Right lobe of liver (tissue), 6 donors: Measurements from ENCODE around the gene B3GNT5. TPM values are rescaled to one million over a fixed set of nuclear protein-coding genes. Genes with fewer than 3 reads are reported as not detected.

Experiments
- ATAC-seq, 4 donors: fragments of 200-7000 bp; cut with Tn5 transposase; one replicate each; pipeline ENCODE4 v1.9.1; 2020; ENCODE audit warnings: mild to moderate bottlenecking in 4 of 4, moderate library complexity in 4 of 4
- DNase-seq, 3 donors: peaks; one replicate each; pipeline ENCODE4 v3.0.0-alpha.2; 2020
- H3K27ac ChIP-seq, 3 donors: fragments of 200-600 bp; one replicate each; pipeline ENCODE4 v1.8.0; 2022
- H3K27me3 ChIP-seq, 2 donors: fragments of 200-600 bp; one replicate each; pipeline ENCODE4 v1.8.0; 2022
- H3K36me3 ChIP-seq, 4 donors: fragments of 200-600 bp; sonication (generic) in 1 of 4; one replicate each; pipeline versions ENCODE4 v1.5.1 to v1.8.0; 2017 to 2022; ENCODE audit warnings: control low read depth in 1 of 4
- H3K4me1 ChIP-seq, 4 donors: fragments of 200-600 bp; sonication (generic) in 1 of 4; one replicate each; pipeline versions ENCODE4 v1.5.1 to v1.8.0; 2017 to 2022; ENCODE audit warnings: control low read depth in 1 of 4
- H3K4me3 ChIP-seq, 3 donors: fragments of 200-600 bp; one replicate each; pipeline ENCODE4 v1.8.0; 2022
- H3K9me3 ChIP-seq, 4 donors: fragments of 200-600 bp; sonication (generic) in 1 of 4; one replicate each; pipeline versions ENCODE4 v1.5.1 to v1.8.0; 2017 to 2022; ENCODE audit warnings: control low read depth in 1 of 4
- CTCF ChIP-seq, 4 donors: fragments of 200-600 bp in 3 of 4; fragments of 450-650 bp in 1 of 4; IDR thresholded peaks; one replicate each; pipeline versions ENCODE4 v1.5.1 to v1.8.0; 2016 to 2022; ENCODE audit warnings: antibody characterized with exemption in 4 of 4, mild to moderate bottlenecking in 2 of 4
- POLR2A ChIP-seq: fragments of 450-650 bp; IDR thresholded peaks from one replicate; pipeline ENCODE4 v1.6.1; 2017; ENCODE audit warnings: antibody characterized with exemption, mild to moderate bottlenecking
- WGBS: methylation state at CpG from one replicate; pipeline ENCODE4 v1.1.6; 2018; ENCODE audit warnings: low coverage, low lambda C conversion rate; ENCODE audit not compliant: insufficient coverage; ENCODE audit errors: missing lambda C conversion rate; 5-methylcytosine and 5-hydroxymethylcytosine counted together
- intact Hi-C, 2 donors: fragments of 100-400 bp; cut with DNase I; formaldehyde crosslinking; loops; one replicate each; pipeline versions ENCODE4 v1.11.2 to v1.14.1; 2022
- total RNA-seq, 6 experiments: library from RNA; depleted of rRNA in 2 of 6; stranded (reverse); fragments of >200 nt in 2 of 6; fragmentation: NEBNext Ultra II Directional in 3 of 6; extraction: Animal tissue kit (Norgen Biotek cat#: 25700) in 3 of 6; gene quantifications; one replicate each; pipeline versions ENCODE4 v1.1.0 to v1.2.4, GENCODE V29; 2016 to 2023
- donor health status: DM: no; HTN: yes; CAD: no.
- donor health status: DM: no; HTN: no; CAD: no.
- donor health status: DM: no; HTN: no; CAD: no.
- donor health status: DM: no; HTN: yes; CAD: no.
- donor health status: DM: no; HTN: yes; CAD: no.

B3GNT5 gene
- total RNA-seq, 6 experiments from 2014 or later, result 0.27 to 12.5 (median 5.5) TPM

- Histone ChIP-seq H3K27me3 (peaks cover 0 to 4% of the 10 kb centered on the region in 2 donors), H3K9me3 (no peaks in the 10 kb centered on the region), H3K4me3 (no peak overlapping the region), H3K27ac (no peak overlapping the region), H3K4me1 (peaks cover 0 to 26% (median 3%) of the 10 kb centered on the region in 4 donors), H3K36me3 (no peaks in the 10 kb centered on the region)
- ATAC-seq (no peak), DNase-seq (no peak)
- intact Hi-C loops, result no loop called here
- no peak for TF ChIP-seq POLR2A
- TF ChIP-seq CTCF (IDR thresholded peaks at IDR 0.05), result no peak
- 92% methylated on average over 2 of the region's 2 CpGs for WGBS
Observed at GRCh38 chr3:183288117-183288516, 35.1 kb downstream of the B3GNT5 start.

GRCh38 chr3:183290216-183290615 lies 37.2 kb downstream of the B3GNT5 start:
- Histone ChIP-seq H3K36me3 (no peaks in the 10 kb centered on the region), H3K27me3 (no peaks in the 10 kb centered on the region), H3K27ac (no peak overlapping the region), H3K4me3 (no peak overlapping the region), H3K9me3 (no peaks in the 10 kb centered on the region), H3K4me1 (peaks cover 0 to 22% (median 3%) of the 10 kb centered on the region in 4 donors)
- no peak for TF ChIP-seq POLR2A
- no peak for TF ChIP-seq CTCF (IDR thresholded peaks at IDR 0.05)
- ATAC-seq, result no peak
- no peak for DNase-seq
- intact Hi-C loops, result no loop called here
- 86% methylated on average over 1 of the region's 2 CpGs for WGBS

- no peaks in the 10 kb centered on the region for H3K9me3 ChIP-seq
- 28% methylated on average over 4 of the region's 4 CpGs for WGBS
- no peaks in the 10 kb centered on the region for H3K36me3 ChIP-seq
- intact Hi-C loops, result no loop called here
- H3K4me3 ChIP-seq, result no peak overlapping the region
- H3K27ac ChIP-seq, result no peak overlapping the region
- H3K4me1 ChIP-seq, result peaks cover 0 to 14% (median 3%) of the 10 kb centered on the region in 4 donors
- TF ChIP-seq CTCF (IDR thresholded peaks at IDR 0.05) (no peak), POLR2A (no peak)
- H3K27me3 ChIP-seq, result no peaks in the 10 kb centered on the region
- ATAC-seq, result peak; percentile 52 to 80 (median 60)
- no peak for DNase-seq
Observed at GRCh38 chr3:183291497-183292031, 38.5 kb downstream of the B3GNT5 start.

DNA sequence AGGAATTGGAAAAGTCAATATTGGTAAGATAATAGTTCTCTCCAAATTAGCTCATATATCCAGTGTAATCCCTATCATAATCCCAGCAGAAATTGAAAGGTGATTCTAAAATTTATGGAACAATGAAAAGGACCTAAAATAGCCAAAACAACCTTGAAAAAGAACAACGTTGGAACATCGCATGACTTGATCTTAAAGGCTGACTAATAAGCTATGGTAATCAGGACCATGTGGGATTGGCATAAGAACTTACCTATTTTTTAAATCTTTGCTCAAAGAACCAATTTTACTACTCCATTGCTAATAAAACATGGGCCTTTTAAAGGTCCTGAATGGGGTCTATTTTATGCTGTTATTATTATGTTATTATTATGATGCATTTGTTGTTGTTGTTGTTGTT lies 40.9 kb downstream of the B3GNT5 start:
- TF ChIP-seq CTCF (IDR thresholded peaks at IDR 0.05), result no peak
- no peak for TF ChIP-seq POLR2A

GRCh38 chr3:183295211-183295610 lies 42.2 kb downstream of the B3GNT5 start:
- intact Hi-C loops, result no loop called here
- no peaks in the 10 kb centered on the region for H3K27me3 ChIP-seq
- H3K4me1 ChIP-seq, result peaks cover 0 to 14% (median 3%) of the 10 kb centered on the region in 4 donors
- no peak overlapping the region for H3K4me3 ChIP-seq
- H3K27ac ChIP-seq, result no peak overlapping the region
- TF ChIP-seq POLR2A (no peak), CTCF (IDR thresholded peaks at IDR 0.05) (no peak)
- ATAC-seq (peak; percentile 79 to 89 (median 88)), DNase-seq (peak; percentile 55 to 80 (median 60))
- H3K36me3 ChIP-seq, result no peaks in the 10 kb centered on the region
- H3K9me3 ChIP-seq, result no peaks in the 10 kb centered on the region
- WGBS, result 3% methylated on average over 3 of the region's 3 CpGs

More for the DNA sequence above, 40.9 kb downstream of the B3GNT5 start:
- Histone ChIP-seq H3K4me3 (no peak overlapping the region), H3K9me3 (no peaks in the 10 kb centered on the region), H3K27ac (no peak overlapping the region), H3K36me3 (no peaks in the 10 kb centered on the region), H3K27me3 (no peaks in the 10 kb centered on the region), H3K4me1 (peaks cover 0 to 14% (median 3%) of the 10 kb centered on the region in 4 donors)
- 96% methylated on average over 2 of the region's 2 CpGs for WGBS
- intact Hi-C loops, result no loop called here
- no peak for ATAC-seq
- no peak for DNase-seq
